ENCODE results near the gene HTR1D.
"Not testable (repeated sequence)": the region's sequence is repeated elsewhere in the genome, so short reads cannot be mapped to it uniquely, and the experiment has no call there.

- not testable (repeated sequence) for TF ChIP-seq CTCF (IDR thresholded peaks at IDR 0.05); POLR2AphosphoS5 (IDR thresholded peaks at IDR 0.05; ENCODE audit: insufficient read depth in 1 of 2, low read depth in 1 of 2); POLR2A (IDR thresholded peaks at IDR 0.05)
These were observed 40.8 kb upstream of the HTR1D start for GRCh38 chr1:23258082-23258481.
